PC-9 (cell line): ENCODE measurements around the gene PLPP3. TPM values are rescaled to one million over a fixed set of nuclear protein-coding genes. Genes with fewer than 3 reads are reported as not detected.

ENCODE experiments used
- BruUV-seq: library from RNA; stranded (reverse); fragments of 400-500 nt; replicated peaks from 2 replicates; lab custom pipeline; 2021; lab: Mats Ljungman, UMichigan
- CTCF ChIA-PET: fragments of 300-600 bp; sonication (Branson Sonifier 250); formaldehyde crosslinking; loops from one replicate; lab custom pipeline; 2022; ENCODE audit warnings: antibody characterized with exemption; lab: Charles Lee
- POLR2A ChIA-PET: fragments of 300-600 bp; sonication (Branson Sonifier 250); formaldehyde crosslinking; loops from one replicate; lab custom pipeline; 2022; ENCODE audit warnings: antibody characterized with exemption; ENCODE audit not compliant: unreplicated experiment; lab: Charles Lee
- DNase-seq, 2 experiments: peaks; one replicate each; pipeline versions ENCODE4 v3.0.0 to v3.0.0-alpha.2; 2015 to 2022; ENCODE audit warnings: mixed read lengths in 1 of 2
- H2AFZ ChIP-seq: fragments of 200-600 bp; sonication (generic); 2 replicates; pipeline ENCODE4 v1.8.1; 2017; ENCODE audit warnings: antibody characterized with exemption
- H3F3A ChIP-seq: fragments of 200-600 bp; sonication (generic); 2 replicates; pipeline ENCODE4 v1.8.1; 2017; ENCODE audit warnings: antibody characterized with exemption, mild to moderate bottlenecking, low read depth; ENCODE audit not compliant: insufficient read depth
- H3K27ac ChIP-seq: fragments of 200-600 bp; sonication (generic); 2 replicates; pipeline ENCODE4 v1.6.1; 2016; ENCODE audit warnings: mixed run types
- H3K27me3 ChIP-seq: fragments of 200-600 bp; sonication (generic); 2 replicates; pipeline ENCODE4 v1.6.1; 2016; ENCODE audit warnings: low read depth, mixed run types; ENCODE audit not compliant: insufficient read depth
- H3K36me3 ChIP-seq: fragments of 200-600 bp; sonication (generic); 2 replicates; pipeline ENCODE4 v1.6.1; 2016; ENCODE audit warnings: low read depth, mixed run types
- H3K4me1 ChIP-seq: fragments of 200-600 bp; sonication (generic); replicated peaks from 2 replicates; pipeline ENCODE4 v1.6.1; 2016; ENCODE audit warnings: mixed run types; ENCODE audit not compliant: insufficient read depth
- H3K4me2 ChIP-seq: fragments of 200-600 bp; sonication (generic); 2 replicates; pipeline ENCODE4 v1.6.1; 2017; ENCODE audit warnings: mixed run types
- H3K4me3 ChIP-seq: fragments of 200-600 bp; sonication (generic); 2 replicates; pipeline ENCODE4 v1.6.1; 2016; ENCODE audit warnings: mixed run types
- H3K79me2 ChIP-seq: fragments of 200-600 bp; sonication (generic); 2 replicates; pipeline ENCODE4 v1.6.1; 2017; ENCODE audit warnings: low read depth, mixed run types
- H3K9me2 ChIP-seq: fragments of 200-600 bp; sonication (generic); 2 replicates; pipeline ENCODE4 v1.8.1; 2017; ENCODE audit warnings: mild to moderate bottlenecking; ENCODE audit not compliant: insufficient read depth
- H3K9me3 ChIP-seq: fragments of 200-600 bp; sonication (generic); 2 replicates; pipeline ENCODE4 v1.8.1; 2016; ENCODE audit warnings: low read depth; ENCODE audit not compliant: insufficient read depth
- H4K20me1 ChIP-seq: fragments of 200-600 bp; sonication (generic); 2 replicates; pipeline ENCODE4 v1.8.1; 2017; ENCODE audit not compliant: insufficient read depth
- EZH2 ChIP-seq: fragments of 200-600 bp; sonication (generic); IDR thresholded peaks from 2 replicates; pipeline ENCODE4 v1.8.0; 2017; ENCODE audit warnings: antibody characterized with exemption, low read depth
- intact Hi-C: fragments of 100-400 bp; cut with micrococcal nuclease; formaldehyde crosslinking; loops from one replicate; pipeline ENCODE4 v1.10.0; 2022; ENCODE audit not compliant: unreplicated experiment
- total RNA-seq: library from RNA; stranded (reverse); gene quantifications from 2 replicates; pipeline ENCODE4 v1.2.3, GENCODE V29; 2021
- TF ChIP-seq, protein P1 (sequence below): fragments of 200-600 bp; sonication (generic); conservative IDR thresholded peaks from 2 replicates; pipeline ENCODE4 v1.6.1; 2017; ENCODE audit warnings: mixed run types, antibody characterized with exemption, mild to moderate bottlenecking, moderate library complexity

The PLPP3 gene
- total RNA-seq, 1 experiment from 2014 or later = 22.4 TPM

DNA sequence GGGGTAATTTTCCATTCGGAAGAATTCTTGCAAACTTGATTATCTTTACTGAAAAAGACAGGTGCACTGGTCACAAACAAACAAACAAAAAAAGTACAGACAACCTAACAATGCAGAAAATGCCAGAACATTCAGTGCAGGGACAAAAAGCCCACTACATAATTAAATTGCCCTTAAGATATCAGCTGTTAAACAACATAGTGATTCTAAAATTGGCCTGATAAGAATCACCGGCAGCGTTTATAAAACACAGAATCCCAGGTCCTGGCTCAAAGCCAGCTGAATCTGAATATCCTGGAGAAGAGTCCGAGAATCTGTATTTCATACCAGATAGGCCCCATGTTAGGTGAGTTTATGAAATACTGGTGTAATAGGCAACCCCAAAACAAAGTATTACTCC, 6.1 kb downstream of the PLPP3 start:
- Histone ChIP-seq H3K4me1 (peaks cover 83% of the 10 kb centered on the region), H3K4me2 (peak overlapping the region; percentile 64), H3K9me2 (no peaks in the 10 kb centered on the region), H3K9me3 (no peaks in the 10 kb centered on the region), H3K27me3 (no peaks in the 10 kb centered on the region), H3K27ac (peak overlapping the region; percentile 45), H3K4me3 (peak overlapping the region; percentile 23; the same call in 1 of the 2 replicates), H3K79me2 (peaks cover 96% of the 10 kb centered on the region), H4K20me1 (peaks cover 8% of the 10 kb centered on the region), H3F3A (peaks cover 43% of the 10 kb centered on the region), H2AFZ (no peak overlapping the region), H3K36me3 (peaks cover under 1% of the 10 kb centered on the region; the same call in 1 of the 2 replicates)
- POLR2A ChIA-PET = no interaction called here
- TF ChIP-seq EZH2 = no peak
- TF ChIP-seq, protein P1, sequence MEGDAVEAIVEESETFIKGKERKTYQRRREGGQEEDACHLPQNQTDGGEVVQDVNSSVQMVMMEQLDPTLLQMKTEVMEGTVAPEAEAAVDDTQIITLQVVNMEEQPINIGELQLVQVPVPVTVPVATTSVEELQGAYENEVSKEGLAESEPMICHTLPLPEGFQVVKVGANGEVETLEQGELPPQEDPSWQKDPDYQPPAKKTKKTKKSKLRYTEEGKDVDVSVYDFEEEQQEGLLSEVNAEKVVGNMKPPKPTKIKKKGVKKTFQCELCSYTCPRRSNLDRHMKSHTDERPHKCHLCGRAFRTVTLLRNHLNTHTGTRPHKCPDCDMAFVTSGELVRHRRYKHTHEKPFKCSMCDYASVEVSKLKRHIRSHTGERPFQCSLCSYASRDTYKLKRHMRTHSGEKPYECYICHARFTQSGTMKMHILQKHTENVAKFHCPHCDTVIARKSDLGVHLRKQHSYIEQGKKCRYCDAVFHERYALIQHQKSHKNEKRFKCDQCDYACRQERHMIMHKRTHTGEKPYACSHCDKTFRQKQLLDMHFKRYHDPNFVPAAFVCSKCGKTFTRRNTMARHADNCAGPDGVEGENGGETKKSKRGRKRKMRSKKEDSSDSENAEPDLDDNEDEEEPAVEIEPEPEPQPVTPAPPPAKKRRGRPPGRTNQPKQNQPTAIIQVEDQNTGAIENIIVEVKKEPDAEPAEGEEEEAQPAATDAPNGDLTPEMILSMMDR = no peak
- no peak for DNase-seq
- intact Hi-C loops = loop anchor here (10.0 kb wide), 1 partner anchor 449 kb away; no protein-coding TSS in a partner anchor
- CTCF ChIA-PET = no interaction called here
- no TSS peak for BruUV-seq

DNA sequence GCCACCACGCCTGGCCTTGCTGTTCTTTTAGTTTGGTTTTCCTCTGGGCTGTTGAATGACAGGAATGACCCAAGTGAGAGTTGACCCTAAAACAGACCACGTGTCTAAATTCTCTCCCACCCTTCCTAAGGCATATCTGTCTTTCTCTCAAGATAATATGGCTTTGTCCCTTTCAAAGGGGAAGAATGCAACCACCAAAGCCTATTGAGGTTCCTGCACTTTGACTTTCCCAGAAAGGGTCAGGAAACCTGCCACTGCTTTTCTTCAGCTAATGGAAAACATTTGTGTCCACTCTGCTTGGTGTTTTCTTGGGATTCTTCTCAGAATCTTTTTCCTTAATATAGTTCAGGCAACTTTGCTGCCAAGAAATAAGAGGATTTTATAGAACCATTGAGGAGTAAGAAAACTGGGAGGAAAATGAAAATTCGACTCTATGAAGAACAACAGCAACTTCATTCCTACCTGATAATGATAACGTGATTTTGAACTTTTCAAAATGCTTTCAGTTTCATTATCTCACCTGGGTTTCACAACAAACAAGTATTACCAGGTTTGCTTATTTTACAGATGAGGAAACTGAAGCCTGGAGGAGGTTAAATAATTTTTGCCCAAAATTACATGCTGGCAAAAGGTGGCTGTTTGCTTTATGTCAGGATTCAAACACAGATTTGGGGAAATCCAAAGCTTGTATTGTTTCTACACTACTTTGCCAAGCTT, 6.9 kb downstream of the PLPP3 start:
- no TSS peak for BruUV-seq
- DNase-seq = peak in 1 of 2 experiments; percentile 60
- Histone ChIP-seq H2AFZ (no peak overlapping the region), H3F3A (peaks cover 43% of the 10 kb centered on the region), H3K4me2 (peak overlapping the region; percentile 64), H3K4me1 (peaks cover 83% of the 10 kb centered on the region), H4K20me1 (peaks cover 8% of the 10 kb centered on the region), H3K9me2 (no peaks in the 10 kb centered on the region), H3K79me2 (peaks cover 96% of the 10 kb centered on the region), H3K27me3 (no peaks in the 10 kb centered on the region), H3K36me3 (peaks cover 8% of the 10 kb centered on the region), H3K4me3 (peak overlapping the region; percentile 23; the same call in 1 of the 2 replicates), H3K9me3 (no peaks in the 10 kb centered on the region; the same call in 1 of the 2 replicates), H3K27ac (peak overlapping the region; percentile 45)
- ChIA-PET CTCF (interaction anchor here (0.7 kb wide), 1 partner anchor 761 kb away, joined by 4 read pairs; no protein-coding TSS in a partner anchor), POLR2A (no interaction called here)
- intact Hi-C loops = loop anchor here (10.0 kb wide), 1 partner anchor 448 kb away; no protein-coding TSS in a partner anchor
- TF ChIP-seq EZH2 = no peak
- TF ChIP-seq, protein P1 = no peak

DNA sequence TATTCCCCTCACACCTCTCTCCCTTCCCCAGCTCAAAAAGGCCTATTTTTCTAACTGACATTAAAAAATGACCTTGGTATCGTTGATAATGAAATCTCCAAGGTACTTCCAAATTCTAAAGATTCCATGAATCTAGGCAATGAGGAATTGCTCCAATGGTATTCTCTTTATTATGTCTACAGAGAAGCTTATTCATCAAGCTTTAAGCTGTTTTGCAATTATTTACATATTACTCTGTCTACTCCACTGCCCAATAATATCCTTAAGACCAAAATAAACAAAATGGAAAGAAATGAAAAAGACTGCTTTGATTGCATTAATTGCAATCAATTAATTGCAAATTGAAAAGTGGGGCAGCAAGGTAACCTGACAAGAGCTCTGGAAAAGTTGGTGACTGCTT, 7.9 kb downstream of the PLPP3 start:
- Histone ChIP-seq H3K79me2 (peaks cover 94% of the 10 kb centered on the region), H2AFZ (no peak overlapping the region), H3K4me1 (peaks cover 73% of the 10 kb centered on the region), H3F3A (peaks cover 43% of the 10 kb centered on the region), H3K4me3 (no peak overlapping the region), H3K27me3 (no peaks in the 10 kb centered on the region), H3K36me3 (peaks cover 8% of the 10 kb centered on the region), H4K20me1 (peaks cover 8% of the 10 kb centered on the region), H3K4me2 (peak overlapping the region; percentile 61), H3K9me3 (no peaks in the 10 kb centered on the region; the same call in 1 of the 2 replicates), H3K27ac (peak overlapping the region; percentile 65), H3K9me2 (no peaks in the 10 kb centered on the region)
- DNase-seq = no peak
- intact Hi-C loops = loop anchor here (2.0 to 10.0 kb wide), 2 partner anchors 23 to 447 kb away; no protein-coding TSS in a partner anchor
- no peak for TF ChIP-seq EZH2
- TF ChIP-seq, protein P1 = no peak
- CTCF ChIA-PET = no interaction called here
- POLR2A ChIA-PET = interaction anchor here (0.5 kb wide), 1 partner anchor 191 kb away, joined by 4 read pairs; no protein-coding TSS in a partner anchor
- no TSS peak for BruUV-seq
